ENCODE data around the gene TNP2. TPM values are rescaled to one million over a fixed set of nuclear protein-coding genes. Genes with fewer than 3 reads are reported as not detected.

Gene TNP2
- total and polyA plus RNA-seq, 2 experiments from 2014 or later, result not detected

GRCh38 chr16:11276143-11276895 is 7.2 kb upstream of the TNP2 start, which contains the start of gene PRM2:
PRM2 (minus strand) TSS chr16:11276480; CDS start chr16:11276370, 110 bp downstream.
- Mint-ChIP-seq H3K4me3 (no peak within 1 kb of the TSS; the same call in 2 of the 3 replicates), H3K27ac (no peak within 1 kb of the TSS), H3K4me1 (peaks cover 14% of the 10 kb centered on the region), H3K9me3 (peaks cover 3% of the 10 kb centered on the region; the same call in 1 of the 3 replicates), H3K27me3 (ENCODE audit: insufficient read depth, low read depth, poor library complexity) (peaks cover 17% of the 10 kb centered on the region), H3K36me3 (ENCODE audit: low read depth) (no peaks in the 10 kb centered on the region; the same call in 2 of the 3 replicates)
- no peaks in the 10 kb centered on the region for H3F3A ChIP-seq (replicated peaks; ENCODE audit: low read depth)
- no peaks in the 10 kb centered on the region for H3K9me2 ChIP-seq (ENCODE audit: insufficient read depth)
- no peak within 1 kb of the TSS for H3K4me2 ChIP-seq
- no peak within 1 kb of the TSS for H3K27ac ChIP-seq (ENCODE audit: low read depth)
- no peak within 1 kb of the TSS for H3K4me3 ChIP-seq
- peak within 1 kb of the TSS; percentile 23; the same call in 1 of the 2 replicates for H2AFZ ChIP-seq
- no peak for DNase-seq (ENCODE audit: low spot score)
- no peaks in the 10 kb centered on the region for H3K27me3 ChIP-seq (ENCODE audit: insufficient read depth)
- no peaks in the 10 kb centered on the region for H3K79me2 ChIP-seq (replicated peaks; ENCODE audit: insufficient read depth)
- TF ChIP-seq POLR2AphosphoS5 (IDR thresholded peaks at IDR 0.05; ENCODE audit: low read depth) (no peak), EZH2 (IDR thresholded peaks at IDR 0.05; ENCODE audit: low read depth, unreplicated experiment) (no peak), CREB1 (CRISPR knock-in tag; IDR thresholded peaks at IDR 0.05; ENCODE audit: low read depth) (no peak), STAT1 (IDR thresholded peaks at IDR 0.05; ENCODE audit: unreplicated experiment) (no peak)
- no peaks in the 10 kb centered on the region for H4K20me1 ChIP-seq (replicated peaks; ENCODE audit: insufficient read depth)
- ATAC-seq, result 0 out of 3 replicates have a peak, but pooled peaks have one; percentile 14
- H3K36me3 ChIP-seq (ENCODE audit: insufficient read depth), result no peaks in the 10 kb centered on the region
- no peaks in the 10 kb centered on the region; the same call in 1 of the 2 replicates for H3K4me1 ChIP-seq (ENCODE audit: insufficient read depth)

GRCh38 chr16:11274964-11275363 is 5.8 kb upstream of the TNP2 start:
- Histone ChIP-seq H3K36me3 (ENCODE audit: insufficient read depth) (no peaks in the 10 kb centered on the region), H4K20me1 (replicated peaks; ENCODE audit: insufficient read depth) (no peaks in the 10 kb centered on the region), H3K27ac (ENCODE audit: low read depth) (no peak overlapping the region), H3K27me3 (ENCODE audit: insufficient read depth) (no peaks in the 10 kb centered on the region), H3K4me2 (no peak overlapping the region), H3K79me2 (replicated peaks; ENCODE audit: insufficient read depth) (no peaks in the 10 kb centered on the region), H2AFZ (peak overlapping the region; percentile 23; the same call in 1 of the 2 replicates), H3K4me1 (ENCODE audit: insufficient read depth) (no peaks in the 10 kb centered on the region; the same call in 1 of the 2 replicates), H3K9me2 (ENCODE audit: insufficient read depth) (no peaks in the 10 kb centered on the region), H3K4me3 (no peak overlapping the region), H3F3A (replicated peaks; ENCODE audit: low read depth) (0 out of 2 replicates have a peak, but pooled peaks cover 3% of the 10 kb centered on the region)
- Mint-ChIP-seq H3K4me3 (no peak overlapping the region), H3K27me3 (ENCODE audit: insufficient read depth, low read depth, poor library complexity) (peaks cover 14% of the 10 kb centered on the region), H3K27ac (no peak overlapping the region), H3K36me3 (ENCODE audit: low read depth) (no peaks in the 10 kb centered on the region; the same call in 2 of the 3 replicates), H3K4me1 (peaks cover 11% of the 10 kb centered on the region), H3K9me3 (peaks cover 3% of the 10 kb centered on the region; the same call in 1 of the 3 replicates)
- TF ChIP-seq JUNB (IDR thresholded peaks at IDR 0.05; ENCODE audit: unreplicated experiment) (no peak), NANOG (IDR thresholded peaks at IDR 0.05; ENCODE audit: borderline replicate concordance) (no peak), EZH2 (IDR thresholded peaks at IDR 0.05; ENCODE audit: low read depth, unreplicated experiment) (no peak), CTCF (conservative IDR thresholded peaks at IDR 0.05; ENCODE audit: low read depth in 2 of 2) (no peak), EZH2phosphoT487 (IDR thresholded peaks at IDR 0.05; ENCODE audit: unreplicated experiment) (no peak), REST (IDR thresholded peaks at IDR 0.05; ENCODE audit: unreplicated experiment) (no peak), POLR2AphosphoS5 (IDR thresholded peaks at IDR 0.05; ENCODE audit: low read depth) (no peak), ETS1 (IDR thresholded peaks at IDR 0.05) (no peak), STAT1 (IDR thresholded peaks at IDR 0.05; ENCODE audit: unreplicated experiment) (no peak), CREB1 (CRISPR knock-in tag; IDR thresholded peaks at IDR 0.05; ENCODE audit: low read depth) (no peak), ZNF331 (CRISPR knock-in tag; IDR thresholded peaks at IDR 0.05; ENCODE audit: low read depth) (no peak), ZNF114 (CRISPR knock-in tag; IDR thresholded peaks at IDR 0.05) (no peak)
- no peak for ATAC-seq
- no peak for DNase-seq (ENCODE audit: low spot score)
